OCI-LY1 (cell line): ENCODE data around the gene PHF14.

Experiments
- H2AFZ ChIP-seq: fragments of 200-600 bp; sonication (generic), shearing (Covaris generic); 2 replicates; pipeline ENCODE4 v1.6.0; 2014; ENCODE audit warnings: antibody characterized with exemption, mild to moderate bottlenecking, low read length
- H3F3A ChIP-seq: fragments of 200-600 bp; sonication (generic), shearing (Covaris generic); 2 replicates; pipeline ENCODE4 v1.6.0; 2014; ENCODE audit warnings: mild to moderate bottlenecking, antibody characterized with exemption, low read length, moderate library complexity; ENCODE audit not compliant: insufficient read depth
- H3K27ac ChIP-seq: fragments of 200-600 bp; sonication (generic); 2 replicates; pipeline ENCODE4 v1.5.1; 2014; ENCODE audit warnings: low read length, mixed run types, mild to moderate bottlenecking, low read depth; ENCODE audit not compliant: poor library complexity, severe bottlenecking
- H3K27me3 ChIP-seq: fragments of 200-600 bp; sonication (generic); 2 replicates; pipeline ENCODE4 v1.6.0; 2014; ENCODE audit warnings: antibody characterized with exemption, mild to moderate bottlenecking, low read length, moderate library complexity; ENCODE audit not compliant: insufficient read depth
- H3K36me3 ChIP-seq: fragments of 200-600 bp; sonication (generic); 2 replicates; pipeline ENCODE4 v1.6.1; 2014; ENCODE audit warnings: mild to moderate bottlenecking, antibody characterized with exemption, low read length, moderate library complexity, mixed read lengths; ENCODE audit not compliant: insufficient read depth
- H3K4me1 ChIP-seq: fragments of 200-600 bp; sonication (generic); 2 replicates; pipeline ENCODE4 v1.5.1; 2014; ENCODE audit warnings: mild to moderate bottlenecking, low read length, moderate library complexity; ENCODE audit not compliant: insufficient read depth, severe bottlenecking
- H3K4me2 ChIP-seq: fragments of 200-600 bp; sonication (generic), shearing (Covaris generic); 2 replicates; pipeline ENCODE4 v1.6.1; 2014; ENCODE audit warnings: low read length
- H3K4me3 ChIP-seq: fragments of 200-600 bp; sonication (generic); 2 replicates; pipeline ENCODE4 v1.5.1; 2014; ENCODE audit warnings: low read length, low read depth, mild to moderate bottlenecking, mixed read lengths; ENCODE audit not compliant: poor library complexity, severe bottlenecking
- H3K79me2 ChIP-seq: fragments of 200-600 bp; shearing (Covaris generic); 2 replicates; pipeline ENCODE4 v1.6.1; 2016; ENCODE audit warnings: mixed run types, low read length, mixed read lengths; ENCODE audit not compliant: insufficient read depth
- H3K9ac ChIP-seq: fragments of 200-600 bp; sonication (generic), shearing (Covaris generic); 2 replicates; pipeline ENCODE4 v1.6.1; 2014; ENCODE audit warnings: mild to moderate bottlenecking, low read length, mixed read lengths
- H3K9me2 ChIP-seq: fragments of 200-600 bp; sonication (generic), shearing (Covaris generic); 2 replicates; pipeline ENCODE4 v1.6.1; 2014; ENCODE audit warnings: low read depth, mild to moderate bottlenecking, low read length, mixed read lengths
- H3K9me3 ChIP-seq: fragments of 200-600 bp; shearing (Covaris generic); 2 replicates; pipeline ENCODE4 v1.6.1; 2014; ENCODE audit warnings: low read length, mixed read lengths
- H4K20me1 ChIP-seq: fragments of 200-600 bp; sonication (generic), shearing (Covaris generic); 2 replicates; pipeline ENCODE4 v1.6.0; 2016; ENCODE audit warnings: mild to moderate bottlenecking, low read length; ENCODE audit not compliant: insufficient read depth
- CTCF ChIP-seq: fragments of 200-600 bp; sonication (generic), shearing (Covaris generic); IDR thresholded peaks from 2 replicates; pipeline ENCODE4 v1.5.1; 2017; ENCODE audit warnings: mild to moderate bottlenecking, antibody characterized with exemption, low read length, moderate library complexity, mixed read lengths
- EZH2 ChIP-seq: fragments of 200-600 bp; sonication (generic), shearing (Covaris generic); IDR thresholded peaks from 2 replicates; pipeline ENCODE4 v1.8.0; 2017; ENCODE audit warnings: borderline replicate concordance, mixed run types, mild to moderate bottlenecking, antibody characterized with exemption, low read length, moderate library complexity, mixed read lengths

The PHF14 gene

GRCh38 chr7:11208883-11209465 is 235.3 kb downstream of the PHF14 start:
- Histone ChIP-seq H3K27me3 (no peaks in the 10 kb centered on the region), H3K9me3 (no peaks in the 10 kb centered on the region), H3K4me1 (no peaks in the 10 kb centered on the region), H3K36me3 (no peaks in the 10 kb centered on the region), H3K9ac (no peak overlapping the region), H3K9me2 (no peaks in the 10 kb centered on the region), H3F3A (no peaks in the 10 kb centered on the region), H3K79me2 (no peaks in the 10 kb centered on the region), H3K27ac (no peak overlapping the region), H3K4me3 (no peak overlapping the region), H2AFZ (no peak overlapping the region), H4K20me1 (no peaks in the 10 kb centered on the region), H3K4me2 (no peak overlapping the region)
- no peak for TF ChIP-seq EZH2
- TF ChIP-seq CTCF = no peak

DNA sequence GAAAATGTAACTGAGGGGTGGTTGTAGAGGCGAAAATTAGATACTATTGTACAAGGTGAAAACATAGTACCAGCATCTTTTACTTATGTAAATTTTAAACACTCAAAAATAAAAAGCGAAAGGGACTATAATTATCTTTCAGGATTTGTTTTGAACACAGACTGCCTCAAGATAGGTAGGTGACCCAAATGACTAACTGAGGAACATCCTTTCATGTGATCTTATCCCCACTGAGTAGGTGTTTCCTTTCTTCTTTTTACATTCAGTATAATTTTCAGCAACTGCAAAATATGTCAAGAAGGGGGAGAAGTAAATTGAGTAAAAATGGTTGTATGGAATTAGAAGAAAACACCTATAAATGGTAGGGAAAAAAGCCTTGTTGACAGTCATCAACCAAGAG is 236.7 kb downstream of the PHF14 start:
- Histone ChIP-seq H3K36me3 (no peaks in the 10 kb centered on the region), H3F3A (no peaks in the 10 kb centered on the region), H3K9me3 (no peaks in the 10 kb centered on the region), H3K27me3 (no peaks in the 10 kb centered on the region), H2AFZ (no peak overlapping the region), H3K27ac (no peak overlapping the region), H3K4me3 (no peak overlapping the region), H3K79me2 (no peaks in the 10 kb centered on the region), H3K9me2 (no peaks in the 10 kb centered on the region), H4K20me1 (no peaks in the 10 kb centered on the region), H3K4me2 (no peak overlapping the region), H3K9ac (no peak overlapping the region), H3K4me1 (no peaks in the 10 kb centered on the region)
- TF ChIP-seq CTCF = no peak
- TF ChIP-seq EZH2 = no peak

DNA sequence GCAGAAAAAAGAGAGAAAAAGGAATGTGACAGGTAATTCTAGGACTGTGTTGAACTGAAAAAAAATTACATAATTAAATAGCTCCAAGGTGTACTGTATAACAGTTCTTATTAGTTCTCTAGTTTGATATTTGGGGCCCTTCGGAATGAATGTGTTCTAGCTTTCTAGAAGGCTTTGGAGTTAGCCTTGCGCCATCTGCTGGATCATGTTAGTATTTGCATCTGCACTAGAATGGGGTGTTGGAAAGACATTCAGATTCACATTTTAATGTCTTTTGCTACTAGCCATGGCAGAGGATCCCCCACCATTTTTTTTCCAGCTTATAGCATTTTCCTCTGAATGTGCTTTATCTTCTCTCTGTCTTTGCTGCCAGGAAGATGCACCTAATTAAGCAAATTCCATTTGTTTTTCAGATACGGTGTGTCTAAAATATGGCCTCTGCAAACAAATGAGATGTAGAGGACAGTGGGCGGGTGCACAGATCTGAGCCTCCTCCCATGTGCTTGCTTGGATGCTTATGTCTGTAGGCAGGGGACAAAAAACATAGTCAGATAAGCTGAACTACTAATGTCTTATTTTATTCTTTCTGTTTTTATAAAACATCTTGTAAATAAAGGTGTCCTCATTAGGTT is 238.5 kb downstream of the PHF14 start:
- Histone ChIP-seq H3F3A (no peaks in the 10 kb centered on the region), H3K9ac (no peak overlapping the region), H3K27me3 (no peaks in the 10 kb centered on the region), H3K4me3 (no peak overlapping the region), H3K4me1 (no peaks in the 10 kb centered on the region), H3K9me3 (no peaks in the 10 kb centered on the region), H2AFZ (no peak overlapping the region; the same call in 1 of the 2 replicates), H4K20me1 (no peaks in the 10 kb centered on the region), H3K4me2 (no peak overlapping the region), H3K9me2 (no peaks in the 10 kb centered on the region), H3K79me2 (no peaks in the 10 kb centered on the region), H3K36me3 (no peaks in the 10 kb centered on the region), H3K27ac (no peak overlapping the region)
- TF ChIP-seq CTCF = peak; percentile 86
- no peak for TF ChIP-seq EZH2
